SK-N-SH (cell line): ENCODE data around the gene PEX12.

Experiments used
- CTCF ChIP-seq: fragments of 200-600 bp; sonication (generic); IDR thresholded peaks from 2 replicates; pipeline ENCODE4 v1.6.1; 2017; ENCODE audit warnings: antibody characterized with exemption, mild to moderate bottlenecking, moderate library complexity
- EZH2phosphoT487 ChIP-seq: fragments of 200-600 bp; sonication (generic); IDR thresholded peaks from 2 replicates; pipeline ENCODE4 v1.6.1; 2017; ENCODE audit warnings: low read depth, mixed run types, mild to moderate bottlenecking, antibody characterized with exemption, moderate library complexity, borderline replicate concordance
- FOXM1 ChIP-seq: IDR thresholded peaks from 2 replicates; pipeline ENCODE4 v1.4.0; 2012; ENCODE audit warnings: low read depth, mild to moderate bottlenecking
- MEF2A ChIP-seq: IDR thresholded peaks from 2 replicates; pipeline ENCODE4 v1.4.0; 2012; ENCODE audit warnings: low read depth, borderline replicate concordance
- MXI1 ChIP-seq: IDR thresholded peaks from 2 replicates; pipeline ENCODE4 v1.6.1; 2012; ENCODE audit warnings: mild to moderate bottlenecking, low read depth, low read length, improper control_type of control experiment
- POLR2AphosphoS5 ChIP-seq: IDR thresholded peaks from 2 replicates; pipeline ENCODE4 v1.6.1; 2012; ENCODE audit warnings: low read depth, low read length
- REST ChIP-seq: IDR thresholded peaks from 2 replicates; pipeline ENCODE4 v1.6.1; 2012; ENCODE audit warnings: mild to moderate bottlenecking, low read depth, low read length, moderate library complexity
- RXRA ChIP-seq: IDR thresholded peaks from 2 replicates; pipeline ENCODE4 v1.4.0; 2012; ENCODE audit warnings: low read depth, mild to moderate bottlenecking, borderline replicate concordance

- TF ChIP-seq CTCF (no peak), FOXM1 (no peak), REST (no peak), POLR2AphosphoS5 (no peak), EZH2phosphoT487 (no peak), MXI1 (no peak), MEF2A (no peak), RXRA (no peak)
Measured at GRCh38 chr17:35621768-35622167, 43.4 kb upstream of the PEX12 start.
